Stimulated activated CD8-positive, alpha-beta memory T cell treated with anti-CD3 and anti-CD28 coated beads, Interleukin-7, amount 100 ng/mL, for 48 hours (primary cell): Measurements from ENCODE around the gene FNDC5.
A peak's percentile ranks its signal among the peaks of the same experiment; 100 is the strongest.

Source experiments
- DNase-seq, 2 donors: peaks; one replicate each; pipeline ENCODE4 v3.0.0-alpha.2; 2020; ENCODE audit warnings: low read depth in 1 of 2; ENCODE audit errors: extremely low read depth in 1 of 2

The FNDC5 gene

GRCh38 chr1:32817159-32817814 is 53.4 kb downstream of the FNDC5 start, which contains the start of the genes S100PBP and YARS1:
Gene S100PBP (plus strand): TSS chr1:32817653. CDS start chr1:32826100, 8,447 bp downstream.
Gene YARS1 (minus strand): TSS chr1:32817358. CDS start chr1:32817244, 114 bp downstream.
- DNase-seq = peak; percentile 99 to 100

- no peak for DNase-seq
Measured at GRCh38 chr1:32816676-32817158, 54.0 kb downstream of the FNDC5 start.

GRCh38 chr1:32813941-32814739 is 56.6 kb downstream of the FNDC5 start:
- DNase-seq = no peak
